Effector memory CD4-positive, alpha-beta T cell (primary cell): ENCODE results near the gene GLYR1.

Experiments used
- DNase-seq, 3 donors: peaks; one replicate each; pipeline ENCODE4 v3.0.0-alpha.2; 2020
- H3K27ac ChIP-seq: 2 replicates; pipeline ENCODE4 v1.7.0; 2013; ENCODE audit warnings: mild to moderate bottlenecking, low read length, moderate library complexity; ENCODE audit not compliant: insufficient read depth, poor library complexity, severe bottlenecking
- H3K27me3 ChIP-seq: replicated peaks from 2 replicates; pipeline ENCODE4 v1.7.0; 2013; ENCODE audit warnings: mild to moderate bottlenecking, low read length; ENCODE audit not compliant: insufficient read depth, control insufficient read depth, poor library complexity, severe bottlenecking
- H3K36me3 ChIP-seq: 2 replicates; pipeline ENCODE4 v1.7.0; 2013; ENCODE audit warnings: mild to moderate bottlenecking, low read length, moderate library complexity; ENCODE audit not compliant: control insufficient read depth, insufficient read depth
- H3K4me1 ChIP-seq: 2 replicates; pipeline ENCODE4 v1.7.0; 2013; ENCODE audit warnings: low read length, mild to moderate bottlenecking; ENCODE audit not compliant: control insufficient read depth, insufficient read depth, poor library complexity, severe bottlenecking
- H3K4me3 ChIP-seq: 2 replicates; pipeline ENCODE4 v1.7.0; 2013; ENCODE audit warnings: low read length, low read depth, mild to moderate bottlenecking; ENCODE audit not compliant: insufficient read depth, poor library complexity, severe bottlenecking
- H3K9me3 ChIP-seq: 2 replicates; pipeline ENCODE4 v1.7.0; 2013; ENCODE audit warnings: mild to moderate bottlenecking, low read length, moderate library complexity; ENCODE audit not compliant: control insufficient read depth

Gene GLYR1

GRCh38 chr16:4801051-4801961, 45.8 kb downstream of the GLYR1 start:
- no peaks in the 10 kb centered on the region for H3K9me3 ChIP-seq
- H3K4me1 ChIP-seq, result peaks cover 8% of the 10 kb centered on the region
- H3K4me3 ChIP-seq, result peak overlapping the region; percentile 88
- DNase-seq, result no peak
- H3K27me3 ChIP-seq, result no peaks in the 10 kb centered on the region
- H3K27ac ChIP-seq, result peak overlapping the region; percentile 82
- no peaks in the 10 kb centered on the region for H3K36me3 ChIP-seq

GRCh38 chr16:4800290-4801041, 46.6 kb downstream of the GLYR1 start:
- Histone ChIP-seq H3K9me3 (no peaks in the 10 kb centered on the region), H3K36me3 (no peaks in the 10 kb centered on the region), H3K4me3 (no peak overlapping the region), H3K27ac (no peak overlapping the region), H3K4me1 (peaks cover 8% of the 10 kb centered on the region), H3K27me3 (no peaks in the 10 kb centered on the region)
- no peak for DNase-seq

- Histone ChIP-seq H3K27me3 (no peaks in the 10 kb centered on the region), H3K36me3 (no peaks in the 10 kb centered on the region), H3K27ac (no peak overlapping the region), H3K4me3 (no peak overlapping the region), H3K9me3 (no peaks in the 10 kb centered on the region), H3K4me1 (peaks cover 8% of the 10 kb centered on the region)
- DNase-seq, result no peak
These were observed 47.8 kb downstream of the GLYR1 start for GRCh38 chr16:4799171-4799855.

GRCh38 chr16:4798456-4798855, 48.6 kb downstream of the GLYR1 start:
- no peaks in the 10 kb centered on the region for H3K9me3 ChIP-seq
- H3K27me3 ChIP-seq, result no peaks in the 10 kb centered on the region
- H3K4me3 ChIP-seq, result no peak overlapping the region
- no peak for DNase-seq
- no peaks in the 10 kb centered on the region for H3K36me3 ChIP-seq
- H3K27ac ChIP-seq, result no peak overlapping the region
- H3K4me1 ChIP-seq, result peaks cover 8% of the 10 kb centered on the region

- Histone ChIP-seq H3K4me3 (no peak overlapping the region), H3K27ac (no peak overlapping the region), H3K4me1 (peaks cover 8% of the 10 kb centered on the region), H3K27me3 (no peaks in the 10 kb centered on the region), H3K9me3 (no peaks in the 10 kb centered on the region), H3K36me3 (no peaks in the 10 kb centered on the region)
- no peak for DNase-seq
These were observed 49.3 kb downstream of the GLYR1 start for GRCh38 chr16:4797805-4798252.

GRCh38 chr16:4796982-4797804, 49.9 kb downstream of the GLYR1 start:
- Histone ChIP-seq H3K9me3 (no peaks in the 10 kb centered on the region), H3K4me3 (no peak overlapping the region), H3K27ac (no peak overlapping the region), H3K4me1 (peaks cover 8% of the 10 kb centered on the region), H3K36me3 (no peaks in the 10 kb centered on the region), H3K27me3 (no peaks in the 10 kb centered on the region)
- DNase-seq, result no peak

GRCh38 chr16:4795828-4796572, 51.1 kb downstream of the GLYR1 start:
- H3K27ac ChIP-seq, result no peak overlapping the region
- no peaks in the 10 kb centered on the region for H3K4me1 ChIP-seq
- H3K36me3 ChIP-seq, result no peaks in the 10 kb centered on the region
- no peak for DNase-seq
- no peak overlapping the region for H3K4me3 ChIP-seq
- H3K9me3 ChIP-seq, result no peaks in the 10 kb centered on the region
- no peaks in the 10 kb centered on the region for H3K27me3 ChIP-seq

- no peak for DNase-seq
- Histone ChIP-seq H3K36me3 (no peaks in the 10 kb centered on the region), H3K9me3 (no peaks in the 10 kb centered on the region), H3K4me3 (no peak within 1 kb of the TSS), H3K27ac (no peak within 1 kb of the TSS), H3K4me1 (no peaks in the 10 kb centered on the region), H3K27me3 (no peaks in the 10 kb centered on the region)
These were observed 51.8 kb downstream of the GLYR1 start, which contains the start of gene SMIM22 for GRCh38 chr16:4795181-4795827. TSS of gene SMIM22 (plus strand) at chr16:4795369. CDS start at chr16:4795735, 366 bp downstream.
